Measurements from ENCODE around the gene BROX. TPM values are rescaled to one million over a fixed set of nuclear protein-coding genes. Genes with fewer than 3 reads are reported as not detected.
A peak's percentile ranks its signal among the peaks of the same experiment; 100 is the strongest.
"Not testable (repeated sequence)": the region's sequence is repeated elsewhere in the genome, so short reads cannot be mapped to it uniquely, and the experiment has no call there.

Gene BROX
- total RNA-seq, 1 donor from 2014 or later: 61.8 TPM

DNA sequence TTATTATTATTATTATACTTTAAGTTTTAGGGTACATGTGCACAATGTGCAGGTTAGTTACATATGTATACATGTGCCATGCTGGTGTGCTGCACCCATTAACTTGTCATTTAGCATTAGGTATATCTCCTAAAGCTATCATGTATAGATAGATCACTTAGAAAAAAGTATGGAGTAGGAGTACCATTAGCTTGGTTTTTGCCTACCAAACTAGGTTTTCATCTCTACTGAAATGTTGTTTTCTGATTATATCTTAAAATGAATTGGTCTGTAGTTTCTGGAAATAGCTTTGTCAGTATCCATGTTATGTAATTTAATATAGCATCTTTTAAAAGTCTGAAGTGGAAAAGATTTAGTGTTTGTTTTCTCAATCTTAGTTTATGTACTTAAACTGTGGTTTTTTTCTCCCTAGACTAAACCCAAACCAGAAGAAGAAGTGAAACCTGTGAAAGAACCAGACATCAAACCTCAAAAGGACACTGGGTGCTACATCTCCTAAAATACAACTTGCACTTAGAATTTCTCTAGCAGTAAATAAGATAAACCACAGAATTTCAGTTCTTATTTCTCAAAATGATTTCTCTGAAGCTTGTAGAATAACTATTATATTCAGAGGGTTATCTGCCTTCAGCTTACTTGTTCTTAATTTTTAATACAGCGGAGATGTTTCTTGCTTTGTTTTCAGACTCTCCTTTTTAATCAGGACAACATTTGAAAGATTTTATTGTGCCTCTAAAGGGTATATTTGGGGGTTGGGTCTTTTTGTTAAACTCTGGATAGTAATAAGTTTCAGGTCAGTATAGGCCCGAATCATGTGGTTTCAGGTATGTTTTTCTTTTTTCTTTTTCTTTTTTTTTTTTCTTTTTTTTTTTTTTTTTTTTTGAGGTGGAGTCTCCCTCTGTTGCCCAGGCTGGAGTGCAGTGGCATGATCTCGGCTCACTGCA is 20.1 kb downstream of the BROX start:
- no peak for DNase-seq (ENCODE audit: low spot score)

GRCh38 chr1:222734740-222735139 is 22.4 kb downstream of the BROX start:
- no peak for DNase-seq (ENCODE audit: low spot score)

- no peak for DNase-seq (ENCODE audit: low spot score)
Observed at GRCh38 chr1:222736470-222736869, 24.1 kb downstream of the BROX start.

DNA sequence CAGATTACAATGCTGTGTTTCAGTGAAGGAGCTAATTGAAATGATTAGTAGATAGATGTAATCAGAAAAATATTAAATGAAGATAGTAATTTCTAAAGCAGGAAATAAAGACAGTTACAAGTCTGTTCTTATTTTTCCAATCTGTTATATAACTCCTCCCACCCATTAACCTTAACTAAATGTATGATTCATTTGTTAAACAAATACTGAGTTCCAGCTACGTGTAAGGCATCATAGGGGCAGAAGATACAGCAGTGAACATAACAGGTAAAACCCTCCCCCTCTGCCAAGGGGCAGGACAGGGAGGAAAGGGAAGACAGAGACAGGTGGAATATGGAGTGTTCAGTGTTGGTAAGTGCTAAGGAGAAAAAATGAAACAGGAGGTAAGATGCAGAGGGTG is 24.6 kb downstream of the BROX start, which contains the start of gene FAM177B:
Gene FAM177B, plus strand, starts transcription at position 231 of the 400 bp plus-strand sequence. CDS start 9,344 bp downstream, outside the sequence.
- DNase-seq (ENCODE audit: low spot score): peak; percentile 46

GRCh38 chr1:222739465-222739864 is 27.1 kb downstream of the BROX start:
- DNase-seq (ENCODE audit: low spot score): no peak

GRCh38 chr1:222739929-222740328 is 27.6 kb downstream of the BROX start:
- DNase-seq (ENCODE audit: low spot score): no peak

GRCh38 chr1:222741630-222742457 is 29.5 kb downstream of the BROX start:
- not testable (repeated sequence) for DNase-seq (ENCODE audit: low spot score)

- no peak for DNase-seq (ENCODE audit: low spot score)
Observed at GRCh38 chr1:222749927-222750326, 37.6 kb downstream of the BROX start.

DNA sequence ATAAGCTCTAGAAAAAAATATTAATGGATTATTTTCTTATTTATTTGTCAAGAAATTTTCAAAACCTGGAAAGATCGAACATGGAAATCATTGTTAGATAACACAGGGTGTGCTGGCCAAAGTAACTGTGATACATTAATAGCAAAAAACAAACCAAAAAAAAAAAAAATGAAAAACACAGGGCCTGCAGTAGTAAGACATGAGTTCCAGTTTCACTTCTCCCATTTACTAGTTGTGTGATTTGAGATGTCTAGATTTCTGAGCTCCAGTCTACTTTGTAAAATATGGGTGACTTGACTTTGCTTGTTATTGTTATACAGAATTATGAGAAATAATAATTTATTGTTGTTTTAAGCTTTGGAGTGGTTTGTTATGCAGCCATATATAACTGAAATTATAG is 38.3 kb downstream of the BROX start:
- no peak for DNase-seq (ENCODE audit: low spot score)

- no peak for DNase-seq (ENCODE audit: low spot score)
Observed at GRCh38 chr1:222751255-222751654, 38.9 kb downstream of the BROX start.

GRCh38 chr1:222754366-222755139 is 42.2 kb downstream of the BROX start:
- peak; percentile 79 for DNase-seq (ENCODE audit: low spot score)

- peak; percentile 64 for DNase-seq (ENCODE audit: low spot score)
Observed at GRCh38 chr1:222757646-222758268, 45.4 kb downstream of the BROX start.

DNA sequence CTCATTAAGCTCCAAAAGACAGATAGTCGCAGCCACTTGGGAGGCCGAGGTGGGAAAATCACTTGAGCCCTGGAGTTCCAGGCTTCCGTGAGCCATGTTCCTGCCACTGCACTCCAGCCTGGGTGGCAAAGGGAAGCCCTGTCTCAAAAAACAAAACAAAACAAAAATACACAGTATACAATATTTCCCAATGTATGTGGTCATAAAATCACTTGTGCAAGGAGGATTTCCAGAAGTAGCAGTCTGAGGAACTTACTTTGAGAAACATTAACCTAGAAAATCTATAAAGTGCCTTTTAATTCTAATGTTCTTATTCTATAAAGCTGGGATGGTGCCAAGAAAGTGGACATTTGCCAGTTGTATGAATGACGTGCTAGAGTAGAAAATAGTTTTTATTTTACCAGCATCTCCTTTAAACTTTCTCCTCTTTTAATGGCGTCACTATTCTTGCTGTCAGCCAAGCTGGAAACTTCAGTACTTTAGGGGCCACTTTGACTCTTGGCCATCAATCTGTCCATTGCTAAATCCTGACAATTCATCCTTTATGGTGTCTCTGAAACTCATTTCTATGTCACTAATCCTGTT is 47.2 kb downstream of the BROX start:
- peak; percentile 46 for DNase-seq (ENCODE audit: low spot score)

DNA sequence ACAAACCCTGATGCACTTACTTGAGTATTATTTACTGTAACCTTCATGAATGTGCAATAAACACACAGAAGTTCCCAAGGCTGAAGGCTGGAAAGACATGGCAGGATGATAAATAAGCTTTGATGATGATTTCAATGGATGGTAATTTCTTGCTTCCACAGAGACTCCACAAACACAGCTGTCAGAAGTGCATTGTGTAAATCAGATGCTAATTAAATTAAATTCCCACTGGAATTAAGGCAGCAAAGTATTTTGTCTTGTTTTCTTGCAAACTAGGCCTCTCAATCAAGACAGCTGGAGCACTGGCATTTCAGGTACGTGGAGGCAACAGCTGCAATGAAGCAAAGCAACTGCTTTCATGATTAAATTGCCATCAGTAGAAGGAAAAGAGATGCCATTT is 48.7 kb downstream of the BROX start:
- no peak for DNase-seq (ENCODE audit: low spot score)

DNA sequence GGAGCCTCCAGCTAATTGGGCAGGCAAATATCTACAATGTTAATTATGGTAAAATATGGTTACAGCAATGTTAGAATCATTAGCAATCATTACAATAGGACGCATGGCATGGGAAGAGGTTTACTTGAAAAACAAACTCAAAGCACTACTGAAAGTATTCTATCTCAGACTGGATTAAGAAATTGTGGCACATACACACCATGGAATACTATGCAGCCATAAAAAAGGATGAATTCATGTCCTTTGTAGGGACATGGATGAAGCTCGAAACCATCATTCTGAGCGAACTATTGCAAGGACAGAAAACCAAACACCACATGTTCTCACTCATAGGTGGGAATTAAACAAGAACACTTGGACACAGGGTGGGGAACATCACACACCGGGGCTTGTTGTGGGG is 49.8 kb downstream of the BROX start:
- not testable (repeated sequence) for DNase-seq (ENCODE audit: low spot score)

DNA sequence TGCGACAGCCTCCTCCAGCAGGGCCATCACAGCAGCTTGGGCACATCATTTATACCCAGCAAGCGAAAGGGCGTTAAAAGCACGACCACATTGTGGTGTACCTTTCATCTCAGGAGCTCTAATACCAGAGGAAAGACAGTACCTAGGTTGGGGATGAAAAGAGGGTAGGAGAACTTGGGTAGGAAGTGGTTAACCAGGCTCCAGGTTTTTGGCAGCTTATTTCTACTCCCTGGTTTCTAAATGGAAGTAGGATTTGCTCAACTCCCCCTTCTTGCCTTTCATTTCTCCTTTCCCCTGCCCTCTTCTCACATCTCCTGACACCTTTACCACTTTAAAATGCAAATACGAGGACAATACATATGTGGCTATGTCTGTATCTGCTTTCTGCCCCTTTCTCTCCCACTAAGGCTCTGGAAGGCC is 54.8 kb downstream of the BROX start:
- no peak for DNase-seq (ENCODE audit: low spot score)

DNA sequence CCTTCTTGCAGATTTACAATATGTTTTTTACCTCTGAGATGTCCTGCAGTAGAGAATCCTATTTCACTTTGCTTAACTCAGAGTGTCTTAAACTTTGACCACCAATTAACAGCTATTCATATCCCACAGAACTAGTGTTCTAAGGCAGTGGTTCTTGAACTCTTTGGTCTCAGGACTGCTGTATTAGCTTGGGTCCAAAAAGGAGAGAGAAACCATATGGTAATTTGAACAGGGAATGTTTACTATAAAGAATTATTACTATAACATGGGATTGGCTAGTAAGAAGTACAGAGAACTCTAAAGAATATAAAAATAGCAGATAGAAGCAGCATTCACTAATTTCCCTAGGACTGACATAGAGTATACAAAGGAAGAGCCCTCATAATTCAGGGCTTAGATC is 56.2 kb downstream of the BROX start:
- no peak for DNase-seq (ENCODE audit: low spot score)

DNA sequence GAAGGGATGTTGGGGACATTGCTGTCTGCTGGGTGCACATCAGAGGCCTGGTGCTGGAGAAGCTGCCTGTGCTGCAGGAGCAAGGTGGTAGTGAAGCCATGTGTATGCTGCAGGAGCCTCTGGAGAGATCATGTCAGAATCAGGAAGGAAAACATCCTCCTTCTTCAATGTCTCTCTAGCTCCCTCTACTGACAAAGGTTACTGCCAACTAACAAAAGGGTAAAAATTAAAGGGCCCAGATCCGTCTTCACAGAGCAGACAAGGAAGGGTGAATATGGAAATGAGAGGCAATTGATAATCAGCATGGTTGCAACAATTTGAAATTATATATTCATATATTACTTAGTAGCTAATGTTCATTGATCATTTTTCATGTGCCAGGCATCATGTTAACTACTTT is 56.8 kb downstream of the BROX start:
- no peak for DNase-seq (ENCODE audit: low spot score)

DNA sequence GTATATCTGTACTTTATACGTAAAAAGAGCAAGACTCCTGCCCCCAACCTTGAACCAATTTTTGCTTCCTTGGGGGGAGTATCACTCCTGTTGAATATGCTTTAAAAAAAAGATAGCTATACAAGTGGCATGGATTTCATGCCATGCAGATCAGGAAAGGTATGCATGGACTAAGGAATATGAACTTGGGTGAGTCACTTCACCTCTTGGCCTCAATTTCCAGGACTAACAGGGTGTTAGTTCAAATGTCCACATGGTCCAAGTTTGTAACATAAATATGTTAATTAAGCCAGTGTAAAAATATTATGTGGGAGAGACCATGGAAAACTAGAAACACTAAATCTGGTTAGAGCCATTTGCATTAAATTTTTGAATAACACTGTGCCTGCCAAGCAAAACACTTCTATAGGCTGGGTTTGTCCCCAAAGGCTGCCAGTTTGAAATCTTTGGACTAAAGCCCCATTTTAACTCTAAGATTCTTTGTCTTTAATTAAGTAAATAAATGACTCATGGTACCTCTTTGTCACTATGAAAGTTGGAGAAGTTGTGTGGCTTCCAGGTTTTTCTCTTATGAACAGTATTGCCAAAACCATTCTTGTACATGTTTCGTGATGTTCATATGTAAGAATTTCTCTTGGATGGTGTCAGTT is 57.7 kb downstream of the BROX start:
- no peak for DNase-seq (ENCODE audit: low spot score)

DNA sequence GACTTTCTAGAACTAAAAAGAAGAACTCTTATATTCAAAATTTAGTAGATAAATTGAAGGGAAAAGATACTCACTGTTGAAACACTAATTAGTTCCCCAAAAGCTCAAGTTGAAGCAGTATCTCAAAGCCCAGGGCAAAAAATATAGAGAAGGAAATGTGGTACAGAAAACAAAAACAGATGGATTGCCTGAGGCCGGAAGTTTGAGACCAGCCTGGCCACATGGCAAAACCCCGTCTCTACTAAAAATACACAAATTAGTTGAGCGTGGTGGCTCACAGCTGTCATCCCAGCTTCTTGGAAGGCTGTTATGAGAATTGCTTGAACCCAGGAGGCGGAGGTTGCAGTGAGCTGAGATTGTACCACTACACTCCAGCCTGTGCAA is 60.6 kb downstream of the BROX start:
- DNase-seq (ENCODE audit: low spot score): no peak
